T-helper 17 cell (primary cell): ENCODE data around the gene IDH3G. TPM values are rescaled to one million over a fixed set of nuclear protein-coding genes. Genes with fewer than 3 reads are reported as not detected.
A peak's percentile ranks its signal among the peaks of the same experiment; 100 is the strongest.

Experiments
- ATAC-seq: fragments of 150-1000 bp; cut with Tn5 transposase; 2 replicates; pipeline ENCODE4 v1.10.0; 2021; ENCODE audit warnings: mild to moderate bottlenecking, moderate library complexity
- DNase-seq, 3 donors: peaks; one replicate each; pipeline versions ENCODE4 v3.0.0 to v3.0.0-alpha.2; 2020 to 2021
- H3K9me3 ChIP-seq: one replicate; pipeline ENCODE4 v1.7.0; 2013; ENCODE audit warnings: low read length, mild to moderate bottlenecking; ENCODE audit not compliant: control insufficient read depth, poor library complexity, severe bottlenecking
- H3K27ac Mint-ChIP-seq: one replicate; pipeline ENCODE4 v1.8.0; 2022; ENCODE audit warnings: mild to moderate bottlenecking, moderate library complexity, mixed read lengths
- H3K27me3 Mint-ChIP-seq: one replicate; pipeline ENCODE4 v1.8.0; 2022; ENCODE audit warnings: mixed read lengths
- H3K36me3 Mint-ChIP-seq: one replicate; pipeline ENCODE4 v1.8.0; 2022; ENCODE audit warnings: low read depth, mixed read lengths
- H3K4me1 Mint-ChIP-seq: one replicate; pipeline ENCODE4 v1.8.0; 2022; ENCODE audit warnings: mild to moderate bottlenecking, mixed read lengths
- H3K4me3 Mint-ChIP-seq: one replicate; pipeline ENCODE4 v1.8.0; 2022; ENCODE audit warnings: mild to moderate bottlenecking, moderate library complexity, mixed read lengths
- total RNA-seq, 4 donors: library from RNA in 2 of 4; stranded (reverse) in 2 of 4; gene quantifications; one replicate each; pipeline ENCODE4 v1.2.3 and lab custom pipeline; 2022 to 2026

The IDH3G gene
- total RNA-seq, 2 donors from 2014 or later, result 46.4 to 52.4 TPM

DNA sequence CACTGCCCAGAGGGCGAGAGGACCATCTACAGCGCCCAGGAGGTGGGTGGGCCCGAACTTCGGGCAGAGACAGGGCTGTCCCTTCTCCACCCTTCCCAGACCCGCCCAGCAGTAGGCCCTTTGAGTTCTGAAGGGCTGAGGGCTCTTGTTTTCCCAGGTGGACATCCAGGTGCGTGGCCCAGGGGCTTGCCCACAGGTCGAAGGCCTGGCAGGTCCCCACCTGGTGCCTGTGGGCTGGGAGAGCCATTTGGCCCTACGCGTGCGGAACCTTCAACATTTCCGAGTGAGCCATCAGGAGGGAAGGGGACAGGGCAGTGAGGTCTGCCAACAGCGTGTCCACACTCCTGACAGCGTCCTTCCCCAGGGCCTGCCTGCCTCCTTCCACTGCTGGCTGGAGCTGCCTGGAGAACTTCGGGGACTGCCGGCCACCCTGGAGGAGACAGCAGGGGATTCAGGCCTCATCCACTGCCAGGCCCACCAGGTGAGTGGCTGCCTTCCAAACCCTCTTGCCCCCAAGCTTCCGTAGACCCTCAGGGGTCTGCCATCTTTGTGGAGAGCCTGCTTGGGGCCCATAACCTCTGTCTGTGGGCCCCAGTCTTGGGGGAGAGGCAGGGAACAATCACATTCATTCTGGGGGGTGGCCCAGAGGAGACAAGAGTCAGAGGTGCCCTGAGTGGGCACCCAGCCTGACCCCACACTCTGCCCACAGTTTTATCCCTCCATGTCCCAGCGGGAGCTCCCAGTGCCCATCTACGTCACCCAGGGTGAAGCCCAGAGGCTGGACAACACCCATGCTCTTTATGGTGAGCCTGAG lies 23.4 kb downstream of the IDH3G start:
- DNase-seq, result no peak
- ATAC-seq, result no peak
- no peak overlapping the region for H3K27ac Mint-ChIP-seq
- H3K4me1 Mint-ChIP-seq, result peaks cover 6% of the 10 kb centered on the region
- H3K27me3 Mint-ChIP-seq, result no peaks in the 10 kb centered on the region
- H3K9me3 ChIP-seq, result no peaks in the 10 kb centered on the region
- no peak overlapping the region for H3K4me3 Mint-ChIP-seq
- no peaks in the 10 kb centered on the region for H3K36me3 Mint-ChIP-seq

DNA sequence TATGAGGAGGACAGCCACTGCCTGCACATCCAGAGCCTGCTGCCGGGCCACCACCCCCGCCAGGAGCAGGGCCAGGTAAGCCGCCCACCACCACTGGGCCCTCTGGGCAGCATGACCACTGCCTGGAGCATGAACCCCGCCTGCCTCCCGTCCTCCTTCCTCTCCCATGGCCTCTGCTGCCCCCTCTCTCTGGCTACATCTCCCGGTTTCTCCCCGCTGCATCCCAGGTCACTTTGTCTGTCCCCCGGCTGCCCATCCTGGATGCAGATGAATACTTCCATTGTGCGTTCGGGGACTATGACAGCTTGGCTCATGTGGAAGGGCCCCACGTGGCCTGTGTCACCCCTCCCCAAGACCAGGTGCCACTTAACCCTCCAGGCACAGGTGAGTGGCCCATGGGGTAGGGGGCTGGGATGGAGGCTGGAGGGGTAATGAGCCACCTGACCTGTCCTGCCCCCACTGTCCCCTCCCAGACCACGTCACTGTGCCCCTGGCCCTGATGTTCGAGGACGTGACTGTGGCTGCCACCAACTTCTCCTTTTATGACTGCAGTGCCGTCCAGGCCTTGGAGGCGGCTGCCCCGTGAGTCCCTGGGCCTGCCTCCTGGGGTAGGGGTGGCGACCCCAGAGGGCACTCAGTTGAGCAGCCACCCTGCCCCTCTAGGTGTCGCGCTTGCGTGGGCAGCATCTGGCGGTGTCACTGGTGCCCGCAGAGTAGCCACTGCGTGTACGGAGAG lies 24.1 kb downstream of the IDH3G start:
- DNase-seq (no peak), ATAC-seq (no peak)
- H3K27me3 Mint-ChIP-seq, result no peaks in the 10 kb centered on the region
- H3K36me3 Mint-ChIP-seq, result no peaks in the 10 kb centered on the region
- H3K4me1 Mint-ChIP-seq, result peaks cover 6% of the 10 kb centered on the region
- peak overlapping the region; percentile 41 for H3K4me3 Mint-ChIP-seq
- no peak overlapping the region for H3K27ac Mint-ChIP-seq
- H3K9me3 ChIP-seq, result no peaks in the 10 kb centered on the region

DNA sequence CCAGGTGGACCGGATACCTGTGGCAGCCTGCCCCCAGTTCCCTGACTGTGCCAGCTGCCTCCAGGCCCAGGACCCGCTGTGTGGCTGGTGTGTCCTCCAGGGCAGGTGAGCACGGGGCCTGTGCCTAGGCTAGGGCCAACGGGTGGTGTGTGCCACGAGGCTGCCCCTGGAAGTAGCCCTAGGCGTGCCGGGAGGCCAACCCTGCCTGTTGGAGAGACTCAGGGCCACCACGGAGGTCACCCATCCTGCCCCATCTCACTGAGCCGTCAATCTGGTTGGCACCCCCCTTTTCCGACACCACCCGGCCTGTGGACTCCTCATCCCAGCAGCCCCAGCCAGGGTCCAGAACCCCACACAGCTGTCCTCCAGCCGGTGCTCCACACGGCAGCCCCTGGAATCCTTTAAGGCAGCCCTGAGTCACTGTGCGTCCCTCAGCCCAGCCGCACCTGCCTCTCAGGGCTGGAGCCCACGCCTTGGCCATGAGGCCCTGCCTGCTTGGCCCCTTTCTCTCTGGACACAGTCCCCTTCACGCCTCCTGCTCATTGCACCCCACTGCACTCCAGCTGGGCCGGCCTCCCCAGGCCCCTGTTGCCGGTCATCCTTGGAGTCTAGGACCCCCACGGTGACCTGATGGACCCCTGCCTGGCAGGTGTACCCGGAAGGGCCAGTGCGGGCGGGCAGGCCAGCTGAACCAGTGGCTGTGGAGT lies 24.9 kb downstream of the IDH3G start:
- DNase-seq (no peak), ATAC-seq (no peak)
- H3K4me3 Mint-ChIP-seq, result no peak overlapping the region
- H3K9me3 ChIP-seq, result no peaks in the 10 kb centered on the region
- H3K4me1 Mint-ChIP-seq, result peaks cover 6% of the 10 kb centered on the region
- H3K36me3 Mint-ChIP-seq, result no peaks in the 10 kb centered on the region
- no peak overlapping the region for H3K27ac Mint-ChIP-seq
- no peaks in the 10 kb centered on the region for H3K27me3 Mint-ChIP-seq

DNA sequence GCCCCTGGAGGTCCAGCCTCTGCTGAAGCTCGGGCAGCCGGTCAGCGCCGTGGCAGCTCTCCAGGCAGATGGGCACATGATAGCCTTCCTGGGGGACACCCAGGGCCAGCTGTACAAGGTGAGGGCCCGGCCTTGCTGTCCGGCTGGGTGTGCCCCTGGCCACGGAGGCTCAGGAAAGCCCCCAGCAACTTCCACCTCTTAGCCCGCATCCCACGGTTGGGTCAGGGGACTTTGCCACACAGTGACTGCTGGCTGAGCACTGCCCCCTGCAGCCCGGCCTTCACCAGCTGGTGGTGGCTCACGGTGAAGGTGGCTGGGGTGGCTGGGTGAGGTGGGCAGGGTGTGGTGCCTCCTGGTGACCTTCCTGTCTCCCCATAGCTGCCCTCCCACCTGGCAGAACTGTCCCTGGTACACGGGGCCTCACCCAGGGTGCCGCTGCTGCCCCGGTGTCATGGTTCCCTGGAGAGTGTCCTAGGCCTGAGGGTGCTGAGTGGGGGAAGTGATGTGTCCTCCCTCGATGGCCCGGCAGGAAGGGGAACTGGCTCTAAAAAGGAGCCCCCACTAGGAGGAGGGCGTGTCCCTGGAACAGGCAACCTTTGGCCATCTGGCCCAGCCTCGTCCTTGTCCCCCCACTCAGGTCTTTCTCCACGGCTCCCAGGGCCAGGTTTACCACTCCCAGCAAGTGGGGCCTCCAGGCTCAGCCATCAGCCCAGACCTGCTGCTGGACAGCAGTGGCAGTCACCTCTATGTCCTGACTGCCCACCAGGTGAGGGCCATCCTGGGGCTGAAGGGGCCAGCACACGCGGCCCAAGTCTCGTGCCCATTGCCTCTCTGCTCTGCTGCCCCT lies 25.6 kb downstream of the IDH3G start:
- H3K4me3 Mint-ChIP-seq, result no peak overlapping the region
- no peak for ATAC-seq
- no peak overlapping the region for H3K27ac Mint-ChIP-seq
- H3K36me3 Mint-ChIP-seq, result no peaks in the 10 kb centered on the region
- no peak for DNase-seq
- peaks cover 6% of the 10 kb centered on the region for H3K4me1 Mint-ChIP-seq
- no peaks in the 10 kb centered on the region for H3K9me3 ChIP-seq
- H3K27me3 Mint-ChIP-seq, result no peaks in the 10 kb centered on the region

DNA sequence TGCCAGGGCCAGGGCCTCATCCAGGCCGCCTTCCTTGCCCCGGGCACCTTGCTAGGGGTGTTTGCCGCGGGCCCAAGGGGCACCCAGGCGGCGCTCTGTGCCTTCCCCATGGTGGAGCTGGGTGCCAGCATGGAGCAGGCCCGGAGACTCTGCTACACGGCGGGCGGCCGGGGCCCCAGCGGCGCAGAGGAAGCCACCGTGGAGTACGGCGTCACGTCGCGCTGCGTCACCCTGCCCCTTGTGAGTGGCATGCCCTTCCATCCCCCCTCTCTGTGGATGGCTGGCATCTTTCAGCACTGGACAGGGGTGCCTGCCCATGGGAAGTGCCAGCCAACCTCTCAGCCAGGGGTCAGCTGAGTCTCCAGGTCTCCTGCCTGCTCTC lies 26.5 kb downstream of the IDH3G start:
- DNase-seq, result no peak
- Mint-ChIP-seq H3K36me3 (no peaks in the 10 kb centered on the region), H3K27me3 (no peaks in the 10 kb centered on the region), H3K27ac (no peak overlapping the region), H3K4me1 (peaks cover 6% of the 10 kb centered on the region), H3K4me3 (no peak overlapping the region)
- H3K9me3 ChIP-seq, result no peaks in the 10 kb centered on the region
- no peak for ATAC-seq

DNA sequence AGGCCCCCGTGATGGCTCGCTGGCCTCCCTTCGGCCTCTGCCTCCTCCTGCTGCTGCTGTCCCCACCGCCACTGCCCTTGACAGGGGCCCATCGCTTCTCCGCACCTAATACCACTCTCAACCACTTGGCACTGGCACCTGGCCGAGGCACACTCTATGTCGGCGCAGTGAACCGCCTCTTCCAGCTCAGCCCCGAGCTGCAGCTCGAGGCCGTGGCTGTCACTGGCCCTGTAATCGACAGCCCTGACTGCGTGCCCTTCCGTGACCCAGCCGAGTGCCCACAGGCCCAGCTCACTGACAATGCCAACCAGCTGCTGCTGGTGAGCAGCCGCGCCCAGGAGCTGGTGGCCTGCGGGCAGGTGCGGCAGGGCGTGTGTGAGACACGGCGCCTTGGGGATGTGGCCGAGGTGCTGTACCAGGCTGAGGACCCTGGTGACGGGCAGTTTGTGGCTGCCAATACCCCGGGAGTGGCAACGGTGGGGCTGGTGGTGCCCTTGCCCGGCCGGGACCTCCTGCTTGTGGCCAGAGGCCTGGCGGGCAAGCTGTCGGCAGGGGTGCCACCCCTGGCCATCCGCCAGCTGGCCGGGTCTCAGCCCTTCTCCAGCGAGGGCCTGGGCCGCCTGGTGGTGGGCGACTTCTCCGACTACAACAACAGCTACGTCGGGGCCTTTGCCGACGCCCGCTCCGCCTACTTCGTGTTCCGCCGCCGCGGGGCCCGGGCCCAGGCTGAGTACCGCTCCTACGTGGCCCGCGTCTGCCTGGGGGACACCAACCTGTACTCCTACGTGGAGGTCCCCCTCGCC lies 27.1 kb downstream of the IDH3G start:
- Mint-ChIP-seq H3K4me3 (no peak overlapping the region), H3K36me3 (no peaks in the 10 kb centered on the region), H3K27me3 (no peaks in the 10 kb centered on the region), H3K4me1 (peaks cover 6% of the 10 kb centered on the region), H3K27ac (no peak overlapping the region)
- DNase-seq (no peak), ATAC-seq (no peak)
- H3K9me3 ChIP-seq, result no peaks in the 10 kb centered on the region

DNA sequence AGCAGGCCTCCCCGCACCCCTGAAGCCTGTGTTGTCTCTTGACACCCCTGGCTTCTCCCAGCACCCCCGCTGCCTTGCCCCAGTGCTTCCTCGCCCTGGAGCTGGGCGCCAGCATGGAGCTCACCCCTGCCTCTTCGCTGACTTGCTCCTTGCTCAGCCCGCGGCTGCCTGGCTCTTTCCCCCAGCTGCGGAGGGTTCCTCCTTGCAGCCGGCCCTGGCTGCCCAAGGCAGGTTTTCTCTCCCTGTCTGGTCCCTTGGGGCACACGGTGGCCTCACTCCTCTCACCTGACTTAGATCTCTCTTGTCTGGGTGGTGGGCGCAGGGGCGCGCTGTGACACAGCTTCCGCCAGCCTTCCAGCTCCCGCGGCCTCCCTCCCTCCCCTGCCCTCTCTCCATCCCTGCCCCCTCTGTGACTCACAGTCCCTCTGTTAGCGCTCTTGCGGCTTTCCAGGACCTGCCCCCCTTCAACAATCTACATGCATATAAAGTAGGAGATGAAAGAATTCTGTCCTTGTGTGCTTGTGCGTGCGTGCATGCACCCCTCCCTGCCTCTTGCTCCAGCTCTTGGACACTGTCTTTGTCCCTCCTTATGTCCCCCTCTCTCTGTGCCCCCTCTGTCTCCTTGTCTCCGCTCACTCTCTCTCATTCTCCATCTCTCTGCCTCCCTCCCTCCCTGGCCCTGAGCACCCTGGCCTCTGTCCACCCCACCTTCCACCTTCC lies 27.9 kb downstream of the IDH3G start:
- no peaks in the 10 kb centered on the region for H3K27me3 Mint-ChIP-seq
- no peaks in the 10 kb centered on the region for H3K36me3 Mint-ChIP-seq
- no peak overlapping the region for H3K27ac Mint-ChIP-seq
- peaks cover 6% of the 10 kb centered on the region for H3K4me1 Mint-ChIP-seq
- ATAC-seq, result no peak
- H3K4me3 Mint-ChIP-seq, result peak overlapping the region; percentile 41
- no peaks in the 10 kb centered on the region for H3K9me3 ChIP-seq
- DNase-seq, result no peak

DNA sequence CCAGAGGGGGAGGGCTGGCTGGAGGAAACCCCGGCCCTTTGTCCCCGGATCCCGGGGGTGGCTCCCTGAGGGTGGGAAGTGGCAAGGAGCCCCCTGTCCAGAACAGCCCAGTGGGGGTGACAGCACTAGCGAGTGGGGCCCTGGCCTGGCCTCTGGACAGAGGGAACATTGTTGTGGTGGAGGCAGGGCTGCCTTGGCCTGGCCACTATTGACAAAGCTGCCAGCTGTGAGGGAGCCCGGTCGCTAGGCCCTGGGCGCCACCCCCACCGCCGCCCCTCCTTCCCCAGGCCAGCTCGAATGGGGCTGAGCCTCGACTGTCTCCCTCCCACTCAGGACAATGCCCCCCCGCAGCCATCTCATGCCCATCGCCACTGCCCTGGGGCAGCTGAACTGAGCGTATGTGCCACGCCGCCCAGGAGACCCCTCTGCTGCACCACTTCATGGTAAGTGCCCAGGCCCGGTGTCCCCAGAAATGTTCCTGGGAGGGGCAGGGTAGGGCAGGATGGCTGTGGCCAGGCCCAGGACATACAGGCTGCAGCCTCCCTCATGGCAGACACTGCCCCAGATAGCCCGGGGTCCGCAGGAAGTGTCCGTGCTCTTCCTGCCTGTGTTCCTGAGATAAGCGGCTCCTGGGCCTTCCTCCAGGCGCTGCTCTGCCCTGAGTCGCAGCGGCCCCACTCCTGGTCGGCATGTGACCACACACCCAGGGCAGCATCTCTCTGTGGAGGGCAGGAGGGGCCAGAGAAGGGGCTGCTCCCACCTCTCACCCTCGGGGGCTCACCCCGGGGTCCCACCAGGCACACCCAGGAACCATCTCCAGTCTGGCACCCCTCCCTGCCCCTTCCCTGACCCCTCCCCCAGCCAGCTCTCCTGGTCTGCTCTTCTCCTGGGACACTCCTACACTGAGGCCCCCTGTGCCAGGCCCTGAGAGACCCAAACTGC lies 28.8 kb downstream of the IDH3G start:
- DNase-seq, result no peak
- ATAC-seq, result no peak
- H3K4me1 Mint-ChIP-seq, result peaks cover 6% of the 10 kb centered on the region
- no peaks in the 10 kb centered on the region for H3K36me3 Mint-ChIP-seq
- H3K27ac Mint-ChIP-seq, result no peak overlapping the region
- H3K27me3 Mint-ChIP-seq, result no peaks in the 10 kb centered on the region
- H3K9me3 ChIP-seq, result no peaks in the 10 kb centered on the region
- H3K4me3 Mint-ChIP-seq, result no peak overlapping the region

DNA sequence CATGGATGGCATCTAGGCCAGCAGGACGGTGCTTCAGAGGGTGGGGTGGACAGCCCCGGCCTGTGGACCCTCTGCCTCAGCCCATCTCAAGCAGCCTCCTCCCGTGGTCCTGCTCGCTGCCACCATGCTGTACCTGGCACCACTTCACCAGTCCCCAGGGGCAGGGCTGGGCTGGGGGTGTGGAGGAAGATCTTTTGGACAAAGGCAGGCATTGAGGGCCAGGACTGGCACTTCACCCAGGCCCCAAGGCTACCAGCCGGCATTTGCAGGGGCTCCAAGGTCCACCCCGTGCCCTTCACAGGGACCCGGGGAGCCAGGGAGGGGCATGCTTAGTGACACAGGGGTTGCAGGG lies 29.4 kb downstream of the IDH3G start:
- H3K4me1 Mint-ChIP-seq, result peaks cover 6% of the 10 kb centered on the region
- ATAC-seq, result no peak
- no peaks in the 10 kb centered on the region for H3K9me3 ChIP-seq
- H3K4me3 Mint-ChIP-seq, result no peak overlapping the region
- H3K27me3 Mint-ChIP-seq, result no peaks in the 10 kb centered on the region
- no peak overlapping the region for H3K27ac Mint-ChIP-seq
- no peak for DNase-seq
- no peaks in the 10 kb centered on the region for H3K36me3 Mint-ChIP-seq

DNA sequence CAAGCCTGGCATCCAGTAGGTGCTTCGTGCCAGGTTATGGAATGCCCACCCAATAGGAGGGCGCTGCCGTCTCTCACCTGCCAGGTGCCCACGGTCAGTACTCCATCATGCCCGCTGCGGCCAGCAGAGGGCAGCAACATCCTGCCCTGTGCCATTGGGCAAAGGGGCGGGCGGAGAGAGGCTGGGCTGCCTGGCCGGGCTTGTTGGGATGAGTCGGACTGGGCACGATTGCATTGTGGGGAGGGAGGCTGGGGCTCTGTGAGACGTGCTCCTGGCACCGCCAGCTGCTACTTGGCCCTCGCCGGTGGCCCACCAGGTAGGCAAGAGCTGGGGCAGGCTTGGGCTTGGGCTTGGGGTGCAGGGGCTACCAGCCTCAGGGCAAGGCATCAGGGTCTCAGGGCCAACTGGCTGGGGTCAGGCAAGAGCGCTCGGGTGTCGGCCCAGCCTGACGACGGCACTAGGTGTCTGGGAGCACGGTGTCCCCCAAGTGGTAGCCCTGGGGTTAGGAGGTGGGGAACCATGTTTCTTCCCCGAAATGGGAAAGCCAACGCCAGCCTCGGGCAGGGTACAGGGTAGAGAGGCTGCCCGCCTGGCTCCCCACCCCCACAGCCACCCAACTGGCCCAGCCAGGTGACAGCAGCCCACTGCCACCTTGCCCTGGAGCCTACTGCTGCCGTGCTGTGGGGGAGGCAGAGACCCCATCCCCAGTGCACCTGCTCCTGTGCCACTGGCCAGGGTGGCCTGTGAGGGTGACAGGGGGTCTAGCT lies 30.0 kb downstream of the IDH3G start, which contains the start of gene PLXNB3:
Gene PLXNB3 (plus strand): TSS at position 261 of the 767 bp plus-strand sequence. CDS start 1,287 bp downstream, outside the sequence.
- no peaks in the 10 kb centered on the region for H3K36me3 Mint-ChIP-seq
- H3K27ac Mint-ChIP-seq, result no peak within 1 kb of the TSS
- H3K4me1 Mint-ChIP-seq, result peaks cover 6% of the 10 kb centered on the region
- ATAC-seq (peak; percentile 94), DNase-seq (peak; percentile 57 to 69 (median 60))
- no peaks in the 10 kb centered on the region for H3K27me3 Mint-ChIP-seq
- no peaks in the 10 kb centered on the region for H3K9me3 ChIP-seq
- H3K4me3 Mint-ChIP-seq, result no peak within 1 kb of the TSS
